HG02678 (cell line): ENCODE measurements around the gene ABITRAM.

Experiments
- ATAC-seq: cut with Tn5 transposase; IDR thresholded peaks from one replicate; pipeline ENCODE4 v1.9.1; 2021; ENCODE audit warnings: mild to moderate bottlenecking, moderate library complexity; ENCODE audit not compliant: unreplicated experiment

ABITRAM gene

GRCh38 chr9:108983885-108984284 is 49.7 kb downstream of the ABITRAM start:
- no peak for ATAC-seq
